Neural cell (in vitro differentiated cells): Measurements from ENCODE around the gene TIAL1. TPM values are rescaled to one million over a fixed set of nuclear protein-coding genes. Genes with fewer than 3 reads are reported as not detected.
"Not testable (repeated sequence)": the region's sequence is repeated elsewhere in the genome, so short reads cannot be mapped to it uniquely, and the experiment has no call there.

Source experiments
- H2AFZ ChIP-seq: fragments of 200-600, 300-800 bp; sonication (generic), shearing (Covaris generic); 2 replicates; pipeline ENCODE4 v1.6.0; 2014; ENCODE audit warnings: low read depth, mild to moderate bottlenecking, antibody characterized with exemption, low read length, moderate library complexity
- H3F3A ChIP-seq: fragments of 200-600 bp; shearing (Covaris generic); 2 replicates; pipeline ENCODE4 v1.6.1; 2016; ENCODE audit warnings: mild to moderate bottlenecking, moderate library complexity, mixed read lengths, antibody characterized with exemption, low read length; ENCODE audit not compliant: insufficient read depth, poor library complexity, severe bottlenecking
- H3K27ac ChIP-seq: fragments of 200-600, 300-800 bp; sonication (generic), shearing (Covaris generic); 2 replicates; pipeline ENCODE4 v1.5.1; 2014; ENCODE audit warnings: mild to moderate bottlenecking, low read length, moderate library complexity
- H3K27me3 ChIP-seq: fragments of 300-800, 200-600 bp; sonication (generic), shearing (Covaris generic); 2 replicates; pipeline ENCODE4 v1.6.0; 2014; ENCODE audit warnings: mild to moderate bottlenecking, low read depth, low read length, moderate library complexity; ENCODE audit not compliant: insufficient read depth
- H3K36me3 ChIP-seq: fragments of 300-800, 200-600 bp; sonication (generic), shearing (Covaris generic); 2 replicates; pipeline ENCODE4 v1.5.1; 2014; ENCODE audit warnings: mild to moderate bottlenecking, antibody characterized with exemption, low read length, moderate library complexity; ENCODE audit not compliant: insufficient read depth
- H3K4me2 ChIP-seq: fragments of 300-800, 200-600 bp; sonication (generic), shearing (Covaris generic); 2 replicates; pipeline ENCODE4 v1.6.0; 2014; ENCODE audit warnings: mild to moderate bottlenecking, low read length
- H3K4me3 ChIP-seq: fragments of 300-800, 200-600 bp; sonication (generic), shearing (Covaris generic); 2 replicates; pipeline ENCODE4 v1.5.1; 2014; ENCODE audit warnings: mild to moderate bottlenecking, low read length, moderate library complexity
- H3K79me2 ChIP-seq: fragments of 200-600 bp; shearing (Covaris generic); replicated peaks from 2 replicates; pipeline ENCODE4 v1.6.0; 2014; ENCODE audit warnings: mild to moderate bottlenecking, low read length, moderate library complexity; ENCODE audit not compliant: insufficient read depth
- H3K9ac ChIP-seq: fragments of 300-800, 200-600 bp; sonication (generic), shearing (Covaris generic); 2 replicates; pipeline ENCODE4 v1.6.1; 2016; ENCODE audit warnings: mild to moderate bottlenecking, low read length, mixed read lengths
- H3K9me2 ChIP-seq: fragments of 200-600 bp; shearing (Covaris generic); 2 replicates; pipeline ENCODE4 v1.6.1; 2016; ENCODE audit warnings: mild to moderate bottlenecking, low read length, mixed read lengths; ENCODE audit not compliant: insufficient read depth
- H3K9me3 ChIP-seq: fragments of 200-600, 300-800 bp; sonication (generic), shearing (Covaris generic); 2 replicates; pipeline ENCODE4 v1.6.1; 2016; ENCODE audit warnings: mild to moderate bottlenecking, mixed run types, low read length, moderate library complexity, mixed read lengths
- H4K20me1 ChIP-seq: fragments of 200-600 bp; shearing (Covaris generic); 2 replicates; pipeline ENCODE4 v1.6.1; 2016; ENCODE audit warnings: mild to moderate bottlenecking, mixed run types; ENCODE audit not compliant: insufficient read depth
- EP300 ChIP-seq: fragments of 450-650 bp; conservative IDR thresholded peaks from 2 replicates; pipeline ENCODE4 v1.6.1; 2014; ENCODE audit warnings: antibody characterized with exemption, mild to moderate bottlenecking, moderate library complexity; ENCODE audit not compliant: poor library complexity, severe bottlenecking
- EZH2 ChIP-seq: fragments of 200-600, 300-800 bp; shearing (Covaris generic), sonication (generic); IDR thresholded peaks from 2 replicates; pipeline ENCODE4 v1.6.1; 2014; ENCODE audit warnings: antibody characterized with exemption, low read length, borderline replicate concordance, mild to moderate bottlenecking; ENCODE audit not compliant: insufficient read depth, poor library complexity, severe bottlenecking
- MXI1 ChIP-seq: fragments of 450-650 bp; conservative IDR thresholded peaks from 2 replicates; pipeline ENCODE4 v1.6.1; 2014; ENCODE audit warnings: antibody characterized with exemption, mild to moderate bottlenecking; ENCODE audit not compliant: poor library complexity, severe bottlenecking
- POLR2AphosphoS5 ChIP-seq: IDR thresholded peaks from 2 replicates; pipeline ENCODE4 v1.6.1; 2012
- RAD21 ChIP-seq: fragments of 450-650 bp; conservative IDR thresholded peaks from 2 replicates; pipeline ENCODE4 v1.6.1; 2014; ENCODE audit warnings: antibody characterized with exemption, mild to moderate bottlenecking, moderate library complexity
- SMC3 ChIP-seq: fragments of 450-650 bp; conservative IDR thresholded peaks from 2 replicates; pipeline ENCODE4 v1.6.1; 2014; ENCODE audit warnings: antibody characterized with exemption, mild to moderate bottlenecking, moderate library complexity; ENCODE audit not compliant: poor library complexity
- TAF1 ChIP-seq: IDR thresholded peaks from 2 replicates; pipeline ENCODE4 v1.6.1; 2012; ENCODE audit warnings: low read depth
- polyA plus RNA-seq: library from polyadenylated mRNA; depleted of rRNA; stranded (reverse); fragments of >200 nt; gene quantifications from 2 replicates; pipeline ENCODE4 v1.2.3, GENCODE V29; 2014
- TF ChIP-seq, protein P1 (sequence below): fragments of 450-650 bp; IDR thresholded peaks from 2 replicates; pipeline ENCODE4 v1.5.1; 2014; ENCODE audit warnings: antibody characterized with exemption, mild to moderate bottlenecking, moderate library complexity; ENCODE audit not compliant: poor library complexity, severe bottlenecking
- TF ChIP-seq, protein P2 (sequence below): IDR thresholded peaks from 2 replicates; pipeline ENCODE4 v1.6.1; 2012; ENCODE audit warnings: borderline replicate concordance

Gene TIAL1
- polyA plus RNA-seq, 1 donor from 2014 or later, result 85.1 TPM

DNA sequence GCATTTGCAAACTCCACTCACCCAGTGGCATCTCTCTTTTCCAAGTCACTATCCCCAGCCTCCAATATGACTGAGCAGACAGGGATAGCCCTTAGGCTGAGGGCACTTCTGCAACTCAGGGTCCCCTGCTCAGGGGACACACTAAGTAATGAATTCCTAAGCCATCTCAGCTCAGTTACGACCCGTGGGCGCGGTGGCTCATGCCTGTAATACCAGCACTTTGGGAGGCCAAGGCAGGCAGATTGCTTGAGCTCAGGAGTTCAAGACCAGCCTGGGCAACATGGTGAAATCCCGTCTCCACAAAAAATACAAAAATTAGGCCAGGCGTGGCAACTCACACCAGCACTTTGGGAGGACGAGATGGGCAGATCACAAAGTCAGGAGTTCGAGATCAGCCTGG lies 64.5 kb downstream of the TIAL1 start:
- H3K36me3 ChIP-seq, H3K9ac ChIP-seq, H3K79me2 ChIP-seq, H4K20me1 ChIP-seq, H3F3A ChIP-seq, H3K9me2 ChIP-seq, H2AFZ ChIP-seq, H3K4me2 ChIP-seq, H3K4me3 ChIP-seq, H3K27ac ChIP-seq, H3K27me3 ChIP-seq, H3K9me3 ChIP-seq: not testable (repeated sequence)

DNA sequence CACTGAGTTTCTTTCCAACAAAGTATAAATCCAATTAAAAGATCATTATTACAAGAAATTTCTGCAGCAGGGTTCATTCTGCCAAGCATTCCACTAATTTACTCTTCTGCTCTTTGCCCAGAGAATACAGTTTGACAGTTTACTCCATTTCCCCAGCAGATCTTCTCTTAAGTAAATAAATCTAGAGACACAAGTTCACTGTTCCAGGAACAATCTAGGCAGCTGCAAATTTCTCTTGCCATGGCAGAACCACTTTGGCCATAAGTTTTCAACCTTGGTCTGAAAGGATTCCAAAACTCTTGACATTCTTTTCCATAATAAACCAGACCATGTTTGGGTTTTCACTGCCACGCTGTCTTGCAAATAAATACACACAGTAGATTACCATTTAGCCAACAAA lies 65.7 kb downstream of the TIAL1 start:
- Histone ChIP-seq H3K79me2 (no peaks in the 10 kb centered on the region), H3K27me3 (no peaks in the 10 kb centered on the region), H3K36me3 (no peaks in the 10 kb centered on the region), H3F3A (no peaks in the 10 kb centered on the region), H3K9me3 (no peaks in the 10 kb centered on the region), H2AFZ (no peak overlapping the region), H3K27ac (no peak overlapping the region), H3K9ac (no peak overlapping the region), H3K4me2 (no peak overlapping the region), H4K20me1 (no peaks in the 10 kb centered on the region), H3K4me3 (no peak overlapping the region), H3K9me2 (no peaks in the 10 kb centered on the region)
- TF ChIP-seq, protein P1, sequence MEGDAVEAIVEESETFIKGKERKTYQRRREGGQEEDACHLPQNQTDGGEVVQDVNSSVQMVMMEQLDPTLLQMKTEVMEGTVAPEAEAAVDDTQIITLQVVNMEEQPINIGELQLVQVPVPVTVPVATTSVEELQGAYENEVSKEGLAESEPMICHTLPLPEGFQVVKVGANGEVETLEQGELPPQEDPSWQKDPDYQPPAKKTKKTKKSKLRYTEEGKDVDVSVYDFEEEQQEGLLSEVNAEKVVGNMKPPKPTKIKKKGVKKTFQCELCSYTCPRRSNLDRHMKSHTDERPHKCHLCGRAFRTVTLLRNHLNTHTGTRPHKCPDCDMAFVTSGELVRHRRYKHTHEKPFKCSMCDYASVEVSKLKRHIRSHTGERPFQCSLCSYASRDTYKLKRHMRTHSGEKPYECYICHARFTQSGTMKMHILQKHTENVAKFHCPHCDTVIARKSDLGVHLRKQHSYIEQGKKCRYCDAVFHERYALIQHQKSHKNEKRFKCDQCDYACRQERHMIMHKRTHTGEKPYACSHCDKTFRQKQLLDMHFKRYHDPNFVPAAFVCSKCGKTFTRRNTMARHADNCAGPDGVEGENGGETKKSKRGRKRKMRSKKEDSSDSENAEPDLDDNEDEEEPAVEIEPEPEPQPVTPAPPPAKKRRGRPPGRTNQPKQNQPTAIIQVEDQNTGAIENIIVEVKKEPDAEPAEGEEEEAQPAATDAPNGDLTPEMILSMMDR, result no peak
- TF ChIP-seq POLR2AphosphoS5 (no peak), SMC3 (no peak), TAF1 (no peak), RAD21 (no peak), MXI1 (no peak), EP300 (no peak), EZH2 (no peak)
- TF ChIP-seq, protein P2, sequence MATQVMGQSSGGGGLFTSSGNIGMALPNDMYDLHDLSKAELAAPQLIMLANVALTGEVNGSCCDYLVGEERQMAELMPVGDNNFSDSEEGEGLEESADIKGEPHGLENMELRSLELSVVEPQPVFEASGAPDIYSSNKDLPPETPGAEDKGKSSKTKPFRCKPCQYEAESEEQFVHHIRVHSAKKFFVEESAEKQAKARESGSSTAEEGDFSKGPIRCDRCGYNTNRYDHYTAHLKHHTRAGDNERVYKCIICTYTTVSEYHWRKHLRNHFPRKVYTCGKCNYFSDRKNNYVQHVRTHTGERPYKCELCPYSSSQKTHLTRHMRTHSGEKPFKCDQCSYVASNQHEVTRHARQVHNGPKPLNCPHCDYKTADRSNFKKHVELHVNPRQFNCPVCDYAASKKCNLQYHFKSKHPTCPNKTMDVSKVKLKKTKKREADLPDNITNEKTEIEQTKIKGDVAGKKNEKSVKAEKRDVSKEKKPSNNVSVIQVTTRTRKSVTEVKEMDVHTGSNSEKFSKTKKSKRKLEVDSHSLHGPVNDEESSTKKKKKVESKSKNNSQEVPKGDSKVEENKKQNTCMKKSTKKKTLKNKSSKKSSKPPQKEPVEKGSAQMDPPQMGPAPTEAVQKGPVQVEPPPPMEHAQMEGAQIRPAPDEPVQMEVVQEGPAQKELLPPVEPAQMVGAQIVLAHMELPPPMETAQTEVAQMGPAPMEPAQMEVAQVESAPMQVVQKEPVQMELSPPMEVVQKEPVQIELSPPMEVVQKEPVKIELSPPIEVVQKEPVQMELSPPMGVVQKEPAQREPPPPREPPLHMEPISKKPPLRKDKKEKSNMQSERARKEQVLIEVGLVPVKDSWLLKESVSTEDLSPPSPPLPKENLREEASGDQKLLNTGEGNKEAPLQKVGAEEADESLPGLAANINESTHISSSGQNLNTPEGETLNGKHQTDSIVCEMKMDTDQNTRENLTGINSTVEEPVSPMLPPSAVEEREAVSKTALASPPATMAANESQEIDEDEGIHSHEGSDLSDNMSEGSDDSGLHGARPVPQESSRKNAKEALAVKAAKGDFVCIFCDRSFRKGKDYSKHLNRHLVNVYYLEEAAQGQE, result no peak

- not testable (repeated sequence) for H3K79me2 ChIP-seq, H2AFZ ChIP-seq, H3K36me3 ChIP-seq, H3K27ac ChIP-seq, H4K20me1 ChIP-seq, H3F3A ChIP-seq, H3K9ac ChIP-seq, H3K9me3 ChIP-seq, H3K9me2 ChIP-seq, H3K4me3 ChIP-seq, H3K4me2 ChIP-seq, H3K27me3 ChIP-seq
Measured at GRCh38 chr10:119528663-119529237, 68.0 kb downstream of the TIAL1 start.
